AG04449 (cell line): ENCODE measurements around the gene TENT4B.

Source experiments
- CTCF ChIA-PET: fragments of 350-600 bp; formaldehyde crosslinking; extraction: SDS; loops from one replicate; lab custom pipeline; 2021; ENCODE audit warnings: antibody characterized with exemption; lab: Yijun Ruan, JAX
- POLR2A ChIA-PET: fragments of 400-600, 350-600 bp; formaldehyde crosslinking; extraction: SDS; loops from one replicate; lab custom pipeline; 2020; ENCODE audit warnings: antibody characterized with exemption, inconsistent platforms; lab: Yijun Ruan, JAX
- DNase-seq: peaks from one replicate; pipeline ENCODE4 v3.0.0-alpha.2; 2010; ENCODE audit warnings: low read depth, low spot score
- H3K4me3 ChIP-seq: 2 replicates; pipeline ENCODE4 v1.5.1; 2011; ENCODE audit warnings: low read depth, mild to moderate bottlenecking, control low read depth, low read length
- CTCF ChIP-seq: IDR thresholded peaks from one replicate; pipeline ENCODE4 v1.5.1; 2011; ENCODE audit warnings: mild to moderate bottlenecking, moderate library complexity, low read length, control low read depth, inconsistent platforms; ENCODE audit not compliant: insufficient read depth; ENCODE audit errors: missing control alignments

Gene TENT4B

GRCh38 chr16:50219402-50219975, 66.4 kb downstream of the TENT4B start:
- no peak for DNase-seq
- no peak for TF ChIP-seq CTCF
- no peak overlapping the region for H3K4me3 ChIP-seq
- ChIA-PET POLR2A (no interaction called here), CTCF (interaction anchor here (2.6 to 3.6 kb wide), 2 partner anchors 8 to 135 kb away, joined by 8 to 26 read pairs; no protein-coding TSS in a partner anchor)

- ChIA-PET POLR2A (no interaction called here), CTCF (interaction anchor here (0.8 to 3.0 kb wide), 3 partner anchors 10 to 441 kb away, joined by 3 to 15 read pairs (median 3); no protein-coding TSS in a partner anchor)
- no peak for DNase-seq
- H3K4me3 ChIP-seq: no peak overlapping the region
- no peak for TF ChIP-seq CTCF
Measured at GRCh38 chr16:50224286-50224685, 71.2 kb downstream of the TENT4B start.

- TF ChIP-seq CTCF: no peak
- ChIA-PET POLR2A (no interaction called here), CTCF (interaction anchor here (0.9 to 3.0 kb wide), 5 partner anchors 12 to 439 kb away, joined by 3 to 17 read pairs (median 3); no protein-coding TSS in a partner anchor)
- H3K4me3 ChIP-seq: no peak overlapping the region
- DNase-seq: no peak
Measured at GRCh38 chr16:50227120-50227519, 74.0 kb downstream of the TENT4B start.

GRCh38 chr16:50227665-50228064, 74.6 kb downstream of the TENT4B start:
- CTCF ChIA-PET: interaction anchor here (0.9 to 3.0 kb wide), 7 partner anchors 12 to 438 kb away, joined by 3 to 17 read pairs (median 4); partner anchors contain the start of gene CNEP1R1
- no peak for DNase-seq
- TF ChIP-seq CTCF: no peak
- POLR2A ChIA-PET: no interaction called here
- H3K4me3 ChIP-seq: no peak overlapping the region

- POLR2A ChIA-PET: no interaction called here
- DNase-seq: no peak
- TF ChIP-seq CTCF: no peak
- CTCF ChIA-PET: interaction anchor here (1.0 to 3.0 kb wide), 7 partner anchors 14 to 203 kb away, joined by 3 to 17 read pairs (median 4); partner anchors contain the start of gene CNEP1R1
- H3K4me3 ChIP-seq: no peak overlapping the region
Measured at GRCh38 chr16:50228364-50228868, 75.3 kb downstream of the TENT4B start.

GRCh38 chr16:50229149-50229726, 76.1 kb downstream of the TENT4B start:
- no peak for TF ChIP-seq CTCF
- CTCF ChIA-PET: interaction anchor here (1.1 to 3.0 kb wide), 7 partner anchors 11 to 577 kb away, joined by 3 to 17 read pairs (median 4); partner anchors contain the start of gene CNEP1R1
- H3K4me3 ChIP-seq: no peak overlapping the region
- no peak for DNase-seq
- POLR2A ChIA-PET: no interaction called here
